DOHH2 (cell line): ENCODE data around the gene RPUSD1.

Experiments
- CTCF ChIP-seq: fragments of 200-600 bp; sonication (generic); IDR thresholded peaks from one replicate; pipeline ENCODE4 v1.5.1; 2014; ENCODE audit warnings: antibody characterized with exemption, mild to moderate bottlenecking, low read depth, low read length; ENCODE audit not compliant: poor library complexity, severe bottlenecking
- EZH2phosphoT487 ChIP-seq: fragments of 200-600 bp; sonication (generic); IDR thresholded peaks from 2 replicates; pipeline ENCODE4 v1.6.1; 2017; ENCODE audit warnings: borderline replicate concordance, mild to moderate bottlenecking, antibody characterized with exemption, low read length, moderate library complexity, mixed read lengths

- no peak for TF ChIP-seq CTCF
- TF ChIP-seq EZH2phosphoT487, result no peak
Measured at GRCh38 chr16:766820-767640, 21.2 kb downstream of the RPUSD1 start.
